GM19467 (cell line): ENCODE results near the gene NPHP1.
"Not testable (repeated sequence)": the region's sequence is repeated elsewhere in the genome, so short reads cannot be mapped to it uniquely, and the experiment has no call there.

Experiments used
- ATAC-seq: cut with Tn5 transposase; IDR thresholded peaks from one replicate; pipeline ENCODE4 v1.9.1; 2021; ENCODE audit warnings: mild to moderate bottlenecking, moderate library complexity; ENCODE audit not compliant: unreplicated experiment

Gene NPHP1

DNA sequence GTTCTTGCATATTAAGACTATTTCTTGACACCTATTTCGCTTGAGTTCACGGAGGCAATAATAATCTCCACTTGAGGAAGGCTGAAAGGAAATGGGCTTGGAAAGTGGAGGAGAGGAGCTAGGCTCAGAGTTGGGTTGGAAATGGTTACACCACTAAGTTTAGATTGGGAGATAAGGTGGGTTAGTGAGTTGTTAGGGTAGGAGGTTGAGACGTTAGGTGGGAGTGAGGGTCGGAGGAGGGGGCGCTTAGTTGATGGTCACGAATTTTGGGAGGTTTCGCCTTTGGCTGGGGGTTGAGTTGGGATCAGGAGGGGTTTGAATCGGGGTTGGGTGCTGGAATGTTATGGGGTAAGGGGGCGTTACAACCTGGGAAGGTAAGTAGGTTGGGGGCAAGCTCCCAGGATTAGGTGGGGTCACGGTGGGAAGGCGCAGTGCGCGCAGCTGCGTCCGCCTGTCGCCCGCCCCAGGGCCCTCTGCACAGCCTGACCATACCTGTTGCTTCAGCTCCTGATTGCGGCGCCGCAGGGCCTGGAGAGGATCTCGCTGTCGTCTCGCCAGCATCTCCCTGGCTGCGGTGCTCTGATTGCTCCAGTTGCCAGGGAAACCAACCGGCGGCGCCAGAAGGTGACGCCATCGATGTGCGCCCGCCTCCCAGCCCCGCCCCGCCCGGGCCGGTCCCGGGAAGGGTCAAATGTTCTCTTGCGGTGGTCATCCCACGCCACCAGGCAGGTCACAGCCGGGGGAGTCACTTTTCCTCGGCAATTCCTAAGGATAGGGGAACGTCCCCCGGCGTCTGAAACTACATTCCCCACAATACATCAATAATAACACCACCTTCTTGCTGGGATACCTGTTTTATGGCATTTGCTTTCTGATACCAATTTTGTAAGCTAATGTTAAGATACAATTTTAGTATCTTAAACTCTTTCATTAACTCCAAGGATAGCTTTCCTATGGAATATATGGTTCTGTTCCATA is at the start of gene NPHP1:
Gene NPHP1 (minus strand): TSS at position 606 of the 978 bp plus-strand sequence. CDS start 45 bp downstream, at position 561.
- peak; percentile 87 for ATAC-seq

GRCh38 chr2:110248081-110248795 is 43.4 kb upstream of the NPHP1 start:
- ATAC-seq: not testable (repeated sequence)

GRCh38 chr2:110245488-110246435 is 40.9 kb upstream of the NPHP1 start:
- not testable (repeated sequence) for ATAC-seq

DNA sequence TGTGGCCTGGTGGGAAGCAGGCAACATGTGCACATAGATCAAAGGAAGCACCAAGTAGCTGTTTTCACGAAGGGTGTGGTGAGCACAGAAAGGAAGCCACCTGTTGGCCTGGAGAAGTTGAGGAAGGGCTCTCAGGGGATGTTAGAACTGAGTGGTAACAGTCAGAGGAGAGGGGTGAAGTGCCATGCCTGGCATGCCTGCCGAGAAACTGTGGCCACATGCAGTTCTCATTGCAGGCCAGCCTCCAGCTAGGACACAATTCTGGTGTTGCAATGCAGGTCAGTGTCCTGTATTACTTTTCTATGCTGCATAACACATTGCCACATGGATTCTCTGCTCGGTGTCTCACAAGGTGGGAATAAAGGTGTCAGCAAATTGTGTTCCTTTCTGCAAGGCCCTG is 38.5 kb upstream of the NPHP1 start:
- ATAC-seq: not testable (repeated sequence)

GRCh38 chr2:110234514-110234913 is 29.7 kb upstream of the NPHP1 start:
- ATAC-seq: not testable (repeated sequence)

DNA sequence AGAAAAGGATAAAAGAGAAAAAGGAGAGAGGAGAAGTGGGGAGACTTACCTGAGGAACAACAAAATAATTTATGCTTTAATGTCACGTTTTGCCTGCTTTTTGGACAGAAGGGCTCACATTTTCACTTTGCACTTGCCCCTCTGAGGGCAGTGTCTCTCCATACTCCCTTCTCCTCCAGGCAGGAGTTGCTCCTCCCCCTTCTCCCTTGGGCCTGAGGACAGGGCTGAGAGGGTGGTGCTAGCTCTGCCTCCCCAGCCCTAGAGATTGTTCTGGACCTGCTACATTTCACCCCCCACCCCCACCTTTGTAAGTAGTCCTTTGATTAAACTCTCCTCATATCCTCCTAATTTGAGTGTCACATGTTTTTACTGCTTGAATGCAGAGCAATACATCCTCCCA is 25.1 kb upstream of the NPHP1 start:
- not testable (repeated sequence) for ATAC-seq

- not testable (repeated sequence) for ATAC-seq
Measured at GRCh38 chr2:110222626-110223025, 17.8 kb upstream of the NPHP1 start.

GRCh38 chr2:110221938-110222337 is 17.1 kb upstream of the NPHP1 start:
- ATAC-seq: no peak

GRCh38 chr2:110220190-110220564 is 15.4 kb upstream of the NPHP1 start:
- ATAC-seq: no peak

GRCh38 chr2:110219496-110220189 is 14.8 kb upstream of the NPHP1 start:
- ATAC-seq: no peak

- ATAC-seq: not testable (repeated sequence)
Measured at GRCh38 chr2:110218889-110219288, 14.1 kb upstream of the NPHP1 start.

DNA sequence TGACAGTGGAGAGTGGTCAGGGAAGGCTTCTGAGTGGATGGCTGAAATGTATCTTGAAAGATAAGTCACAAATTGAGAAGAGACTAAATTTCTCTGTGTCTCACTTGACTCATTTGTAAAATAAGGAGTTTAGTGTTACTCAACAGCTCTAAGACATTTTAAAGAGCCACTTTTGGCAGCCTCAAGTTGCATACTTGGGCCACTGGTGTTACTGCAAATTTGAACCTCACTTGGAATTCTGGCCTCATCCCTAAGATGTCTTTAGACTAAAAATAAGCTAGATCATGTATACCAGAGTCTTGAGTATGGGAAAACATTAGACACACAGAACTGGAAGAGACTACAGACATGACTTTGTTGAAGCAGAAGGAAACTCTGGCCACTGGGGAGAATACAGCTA is 12.0 kb upstream of the NPHP1 start:
- ATAC-seq: no peak

DNA sequence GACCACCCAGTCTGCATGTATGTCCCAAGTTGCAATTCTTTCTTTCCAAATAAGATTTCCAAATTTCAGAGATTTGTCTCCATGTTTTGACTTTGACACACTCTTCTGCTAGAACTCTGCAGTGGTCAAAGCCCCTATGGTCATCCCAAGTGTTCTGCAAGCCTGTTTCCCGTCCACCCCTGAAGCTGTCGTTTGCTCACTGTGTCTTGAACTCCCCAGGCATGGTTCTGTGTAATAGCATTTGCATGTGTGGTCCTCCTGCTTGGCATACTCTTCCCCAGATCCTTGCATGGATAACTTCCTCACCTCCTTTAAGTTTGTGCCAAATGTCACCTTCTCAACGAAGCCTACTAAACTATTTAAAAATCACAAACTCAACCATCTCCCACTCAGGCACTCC is 11.4 kb upstream of the NPHP1 start:
- no peak for ATAC-seq

- no peak for ATAC-seq
Measured at GRCh38 chr2:110215566-110216158, 10.8 kb upstream of the NPHP1 start.

- no peak for ATAC-seq
Measured at GRCh38 chr2:110215091-110215490, 10.3 kb upstream of the NPHP1 start.

- not testable (repeated sequence) for ATAC-seq
Measured at GRCh38 chr2:110213522-110213921, 8.7 kb upstream of the NPHP1 start.

GRCh38 chr2:110211938-110212858 is 7.4 kb upstream of the NPHP1 start, which contains the start of gene MTLN:
TSS of gene MTLN (minus strand) at chr2:110212547. CDS start at chr2:110212525, 22 bp downstream.
- peak; percentile 86 for ATAC-seq

DNA sequence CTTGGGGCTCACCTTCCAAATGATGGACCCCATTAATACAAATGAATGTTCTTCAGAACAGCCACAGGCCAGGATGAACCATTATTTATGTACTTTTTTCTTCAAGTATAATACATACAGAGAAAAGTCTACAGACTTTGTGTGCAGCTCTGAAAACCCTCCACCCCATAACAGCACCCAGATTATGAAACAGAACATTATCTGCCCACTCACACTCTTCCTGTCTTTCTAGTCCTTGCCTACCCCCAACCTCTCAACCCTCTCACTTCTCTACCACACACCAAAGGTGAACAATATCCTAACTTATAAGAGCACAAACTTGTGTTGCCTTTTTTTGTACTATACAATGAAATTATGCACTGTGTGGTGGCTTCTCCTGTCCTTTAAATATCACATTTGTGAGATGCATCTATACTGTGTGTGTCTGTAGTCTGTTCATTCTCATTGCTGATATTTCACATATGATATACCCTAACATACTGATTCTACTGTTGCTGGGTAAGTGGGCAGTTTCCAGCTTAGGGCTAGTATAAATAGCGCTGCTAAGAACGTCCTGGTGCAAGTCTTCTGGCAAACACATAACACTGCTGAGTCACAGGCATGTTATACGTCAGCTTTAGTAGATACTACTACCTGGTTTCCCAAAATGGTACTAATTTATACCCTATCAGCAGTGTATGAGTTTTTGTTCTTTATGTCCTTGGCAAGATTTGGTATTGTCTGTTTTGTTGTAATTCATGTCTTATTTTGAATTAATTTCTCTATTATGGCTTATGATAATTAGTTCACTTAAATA is 1.0 kb upstream of the NPHP1 start:
- no peak for ATAC-seq
